Endothelial cell of hepatic sinusoid (primary cell): ENCODE data around the gene SSRP1.
"Not testable (repeated sequence)": the region's sequence is repeated elsewhere in the genome, so short reads cannot be mapped to it uniquely, and the experiment has no call there.

Experiments used
- in situ Hi-C: cut with HindIII; loops from 2 replicates; pipeline ENCODE4 v1.10.0; 2017; ENCODE audit warnings: low sequenced_read_pairs

The SSRP1 gene

GRCh38 chr11:57335343-57336110 is at the start of gene SSRP1:
Gene SSRP1 (minus strand): TSS chr11:57335892. CDS start chr11:57335121, 771 bp downstream.
- in situ Hi-C loops: loop anchor here (25.0 kb wide), 1 partner anchor 177 kb away; the partner anchor contains the start of gene SLC43A1

GRCh38 chr11:57380975-57381374 is 45.3 kb upstream of the SSRP1 start, which contains the start of gene PRG3:
Gene PRG3 (minus strand): TSS chr11:57381150. CDS start chr11:57380708, 442 bp downstream.
- in situ Hi-C loops: loop anchor here (5.0 kb wide), 1 partner anchor 244 kb away; no protein-coding TSS in a partner anchor

GRCh38 chr11:57379732-57380131 is 44.0 kb upstream of the SSRP1 start:
- in situ Hi-C loops: loop anchor here (5.0 kb wide), 1 partner anchor 242 kb away; no protein-coding TSS in a partner anchor

- in situ Hi-C loops: no loop called here
Observed at GRCh38 chr11:57378186-57378585, 42.5 kb upstream of the SSRP1 start.

GRCh38 chr11:57377107-57377506 is 41.4 kb upstream of the SSRP1 start:
- in situ Hi-C loops: no loop called here

GRCh38 chr11:57376095-57377090 is 40.7 kb upstream of the SSRP1 start:
- in situ Hi-C loops: no loop called here

GRCh38 chr11:57375490-57375889 is 39.8 kb upstream of the SSRP1 start:
- in situ Hi-C loops: no loop called here

GRCh38 chr11:57374966-57375365 is 39.3 kb upstream of the SSRP1 start:
- in situ Hi-C loops: no loop called here

- in situ Hi-C loops: no loop called here
Observed at GRCh38 chr11:57373146-57373545, 37.5 kb upstream of the SSRP1 start.

- in situ Hi-C loops: no loop called here
Observed at GRCh38 chr11:57370941-57371340, 35.2 kb upstream of the SSRP1 start.

GRCh38 chr11:57370251-57370650 is 34.6 kb upstream of the SSRP1 start:
- in situ Hi-C loops: no loop called here

- in situ Hi-C loops: no loop called here
Observed at GRCh38 chr11:57368845-57369232, 33.1 kb upstream of the SSRP1 start.

GRCh38 chr11:57368106-57368844 is 32.6 kb upstream of the SSRP1 start:
- in situ Hi-C loops: no loop called here

GRCh38 chr11:57364851-57365660 is 29.4 kb upstream of the SSRP1 start:
- in situ Hi-C loops: no loop called here

- in situ Hi-C loops: no loop called here
Observed at GRCh38 chr11:57363131-57364080, 27.7 kb upstream of the SSRP1 start.

GRCh38 chr11:57361926-57362325 is 26.2 kb upstream of the SSRP1 start:
- in situ Hi-C loops: no loop called here

GRCh38 chr11:57361420-57361819 is 25.7 kb upstream of the SSRP1 start:
- in situ Hi-C loops: not testable (repeated sequence)

- in situ Hi-C loops: no loop called here
Observed at GRCh38 chr11:57360991-57361390, 25.3 kb upstream of the SSRP1 start.
